T-helper 2 cell treated with Interferon-gamma antibody and Interleukin-4, amounts not matched to agents 5 μg/mL and 100 μg/mL, for 36 hours (primary cell): ENCODE data around the gene ANKS1B.

Experiments
- DNase-seq: peaks from one replicate; pipeline ENCODE4 v3.0.0; 2021; ENCODE audit warnings: low spot score
- H3K27ac Mint-ChIP-seq: one replicate; pipeline ENCODE4 v1.8.0; 2021; ENCODE audit warnings: mild to moderate bottlenecking, mixed read lengths
- H3K27me3 Mint-ChIP-seq: one replicate; pipeline ENCODE4 v1.8.0; 2021; ENCODE audit warnings: low read depth, mixed read lengths
- H3K36me3 Mint-ChIP-seq: one replicate; pipeline ENCODE4 v1.8.0; 2021; ENCODE audit warnings: low read depth, mixed read lengths
- H3K4me1 Mint-ChIP-seq: one replicate; pipeline ENCODE4 v1.8.0; 2021; ENCODE audit warnings: low read depth, mixed read lengths
- H3K4me3 Mint-ChIP-seq: one replicate; pipeline ENCODE4 v1.8.0; 2022; ENCODE audit warnings: mild to moderate bottlenecking, moderate library complexity, mixed read lengths
- H3K9me3 Mint-ChIP-seq: one replicate; pipeline ENCODE4 v1.8.0; 2021; ENCODE audit warnings: mixed read lengths

Gene ANKS1B

GRCh38 chr12:99192489-99192888 lies 792.2 kb downstream of the ANKS1B start:
- Mint-ChIP-seq H3K27me3 (no peaks in the 10 kb centered on the region), H3K4me3 (no peak overlapping the region), H3K4me1 (no peaks in the 10 kb centered on the region), H3K36me3 (no peaks in the 10 kb centered on the region), H3K9me3 (peaks cover 4% of the 10 kb centered on the region), H3K27ac (no peak overlapping the region)
- DNase-seq = no peak

DNA sequence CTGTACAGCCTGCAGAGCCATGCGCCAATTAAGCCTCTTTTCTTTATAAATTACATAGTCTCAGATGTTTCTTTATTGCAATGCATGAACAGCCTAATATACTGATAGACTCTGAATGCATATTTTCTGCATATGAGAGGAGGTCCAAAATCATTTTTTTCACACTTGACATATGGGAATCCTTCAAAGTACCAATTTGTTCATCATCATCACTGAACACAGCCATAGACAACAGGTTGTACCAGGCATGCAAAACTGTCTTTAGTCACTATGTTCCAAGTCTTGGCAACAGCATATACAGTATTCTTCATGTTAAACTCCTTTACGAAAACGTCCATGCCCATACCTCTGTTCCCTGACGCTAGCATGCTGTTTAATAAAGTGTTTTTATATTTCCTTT lies 807.9 kb downstream of the ANKS1B start:
- H3K9me3 Mint-ChIP-seq = no peaks in the 10 kb centered on the region
- no peaks in the 10 kb centered on the region for H3K4me1 Mint-ChIP-seq
- H3K36me3 Mint-ChIP-seq = no peaks in the 10 kb centered on the region
- H3K4me3 Mint-ChIP-seq = no peak overlapping the region
- no peak for DNase-seq
- no peaks in the 10 kb centered on the region for H3K27me3 Mint-ChIP-seq
- H3K27ac Mint-ChIP-seq = no peak overlapping the region

- Mint-ChIP-seq H3K4me1 (no peaks in the 10 kb centered on the region), H3K9me3 (no peaks in the 10 kb centered on the region), H3K27ac (no peak overlapping the region), H3K4me3 (no peak overlapping the region), H3K36me3 (no peaks in the 10 kb centered on the region), H3K27me3 (no peaks in the 10 kb centered on the region)
- DNase-seq = no peak
Observed at GRCh38 chr12:99170461-99170860, 814.3 kb downstream of the ANKS1B start.

GRCh38 chr12:99170037-99170436 lies 814.7 kb downstream of the ANKS1B start:
- Mint-ChIP-seq H3K9me3 (no peaks in the 10 kb centered on the region), H3K27me3 (no peaks in the 10 kb centered on the region), H3K36me3 (no peaks in the 10 kb centered on the region), H3K4me3 (no peak overlapping the region), H3K4me1 (no peaks in the 10 kb centered on the region), H3K27ac (no peak overlapping the region)
- no peak for DNase-seq

DNA sequence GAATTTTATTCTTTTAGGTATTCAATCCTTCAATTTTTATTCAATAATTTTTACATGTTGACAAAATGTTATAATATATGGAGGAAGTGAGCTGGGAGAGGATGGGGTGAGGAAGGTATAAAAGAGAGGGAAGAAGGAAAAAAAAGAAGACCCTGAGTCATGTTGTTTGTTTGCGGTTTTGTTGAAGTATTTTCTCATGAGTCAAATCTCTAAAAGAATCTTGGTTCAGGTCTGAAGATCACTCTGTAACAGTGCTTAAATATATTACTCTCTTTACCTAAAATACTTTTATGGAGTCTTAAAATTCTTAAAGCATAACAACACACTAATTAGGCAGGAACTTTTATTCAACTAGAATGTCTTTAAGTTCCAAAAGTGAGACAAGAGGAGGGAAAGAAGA lies 826.8 kb downstream of the ANKS1B start:
- H3K4me1 Mint-ChIP-seq = no peaks in the 10 kb centered on the region
- H3K27me3 Mint-ChIP-seq = no peaks in the 10 kb centered on the region
- no peak for DNase-seq
- H3K9me3 Mint-ChIP-seq = peaks cover 4% of the 10 kb centered on the region
- H3K27ac Mint-ChIP-seq = no peak overlapping the region
- no peak overlapping the region for H3K4me3 Mint-ChIP-seq
- no peaks in the 10 kb centered on the region for H3K36me3 Mint-ChIP-seq

DNA sequence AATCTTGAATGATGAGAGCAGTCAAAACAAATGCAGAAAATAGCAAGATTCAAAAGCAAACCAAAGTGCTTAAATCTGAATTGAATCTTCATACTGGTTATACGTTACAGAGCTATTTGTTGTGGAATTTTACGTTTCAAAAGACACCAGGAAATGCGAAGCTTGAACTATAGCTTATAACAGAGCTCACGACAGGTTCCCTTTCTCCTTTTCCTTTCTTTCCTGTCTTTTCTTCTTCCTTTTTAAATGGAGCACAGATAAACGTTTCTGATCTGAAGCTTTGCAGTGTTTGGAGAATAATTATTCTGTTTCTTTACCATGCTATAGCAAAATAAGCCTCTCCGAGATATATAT lies 829.8 kb downstream of the ANKS1B start:
- Mint-ChIP-seq H3K27me3 (no peaks in the 10 kb centered on the region), H3K4me1 (no peaks in the 10 kb centered on the region), H3K4me3 (no peak overlapping the region), H3K27ac (no peak overlapping the region), H3K36me3 (no peaks in the 10 kb centered on the region), H3K9me3 (no peaks in the 10 kb centered on the region)
- no peak for DNase-seq

GRCh38 chr12:99154216-99154982 lies 830.3 kb downstream of the ANKS1B start:
- H3K4me1 Mint-ChIP-seq = no peaks in the 10 kb centered on the region
- H3K9me3 Mint-ChIP-seq = no peaks in the 10 kb centered on the region
- no peaks in the 10 kb centered on the region for H3K27me3 Mint-ChIP-seq
- DNase-seq = no peak
- H3K27ac Mint-ChIP-seq = no peak overlapping the region
- no peak overlapping the region for H3K4me3 Mint-ChIP-seq
- H3K36me3 Mint-ChIP-seq = no peaks in the 10 kb centered on the region

GRCh38 chr12:99153293-99153692 lies 831.4 kb downstream of the ANKS1B start:
- Mint-ChIP-seq H3K4me1 (no peaks in the 10 kb centered on the region), H3K4me3 (no peak overlapping the region), H3K27me3 (no peaks in the 10 kb centered on the region), H3K36me3 (no peaks in the 10 kb centered on the region), H3K27ac (no peak overlapping the region), H3K9me3 (no peaks in the 10 kb centered on the region)
- DNase-seq = no peak

DNA sequence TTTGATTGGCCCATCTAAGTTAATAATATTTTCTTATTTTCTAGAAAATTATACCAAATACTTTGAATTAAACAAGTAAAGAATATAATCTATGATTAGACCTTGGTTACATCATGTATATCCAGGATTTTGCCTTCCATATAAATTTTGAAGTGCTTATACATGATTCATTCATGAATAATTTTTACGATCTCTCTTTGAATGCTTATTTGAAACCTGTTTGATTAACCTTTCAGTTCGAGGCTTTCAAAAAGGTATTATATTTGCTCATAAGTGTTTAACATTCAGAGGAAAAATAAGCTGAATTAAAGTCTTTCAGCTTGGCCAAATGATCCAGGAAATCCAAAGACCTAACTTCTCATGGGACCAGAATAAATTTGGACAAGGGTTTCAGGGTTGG lies 832.4 kb downstream of the ANKS1B start:
- Mint-ChIP-seq H3K9me3 (no peaks in the 10 kb centered on the region), H3K36me3 (no peaks in the 10 kb centered on the region), H3K4me3 (no peak overlapping the region), H3K27ac (no peak overlapping the region), H3K4me1 (no peaks in the 10 kb centered on the region), H3K27me3 (no peaks in the 10 kb centered on the region)
- no peak for DNase-seq

DNA sequence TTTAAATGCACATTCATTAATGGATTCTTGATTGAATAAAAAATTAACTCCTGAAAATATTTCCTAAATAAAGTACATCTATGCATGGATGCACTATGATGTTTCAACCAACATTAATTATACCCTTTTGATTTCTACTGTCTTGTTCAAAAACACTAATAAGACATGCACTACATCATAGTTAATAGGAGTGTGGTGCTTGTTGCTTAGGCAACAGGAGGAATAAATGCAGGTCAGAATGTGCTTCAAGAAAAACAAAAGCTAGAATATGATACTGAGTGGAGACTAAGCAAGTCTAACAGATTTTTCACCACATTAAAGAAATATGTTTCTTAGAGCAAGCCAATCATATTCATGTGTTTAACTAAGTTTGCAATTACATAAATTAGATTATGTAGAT lies 833.0 kb downstream of the ANKS1B start:
- Mint-ChIP-seq H3K9me3 (no peaks in the 10 kb centered on the region), H3K27ac (no peak overlapping the region), H3K36me3 (no peaks in the 10 kb centered on the region), H3K27me3 (no peaks in the 10 kb centered on the region), H3K4me3 (no peak overlapping the region), H3K4me1 (no peaks in the 10 kb centered on the region)
- no peak for DNase-seq

DNA sequence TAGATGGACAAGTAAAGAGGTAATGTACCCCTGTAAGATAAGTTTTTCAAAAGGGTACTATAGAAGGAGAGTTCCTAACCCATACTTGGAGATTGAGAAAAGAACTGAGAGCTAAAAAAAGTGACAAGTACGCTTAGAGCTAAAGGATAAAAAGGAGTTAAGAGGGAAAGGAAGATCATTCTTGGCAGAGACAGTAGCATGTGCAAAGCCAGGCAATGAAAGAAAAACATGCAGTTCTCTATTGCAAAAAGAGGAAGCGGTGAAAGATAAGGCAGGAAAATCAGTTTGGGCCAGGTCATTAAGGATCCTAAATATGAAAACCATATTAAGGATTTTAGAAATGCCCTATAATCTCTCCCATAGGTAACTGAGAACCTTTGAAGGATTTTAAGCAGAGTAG lies 837.6 kb downstream of the ANKS1B start:
- Mint-ChIP-seq H3K9me3 (peaks cover 2% of the 10 kb centered on the region), H3K27me3 (no peaks in the 10 kb centered on the region), H3K36me3 (no peaks in the 10 kb centered on the region), H3K4me3 (no peak overlapping the region), H3K27ac (no peak overlapping the region), H3K4me1 (no peaks in the 10 kb centered on the region)
- DNase-seq = no peak

DNA sequence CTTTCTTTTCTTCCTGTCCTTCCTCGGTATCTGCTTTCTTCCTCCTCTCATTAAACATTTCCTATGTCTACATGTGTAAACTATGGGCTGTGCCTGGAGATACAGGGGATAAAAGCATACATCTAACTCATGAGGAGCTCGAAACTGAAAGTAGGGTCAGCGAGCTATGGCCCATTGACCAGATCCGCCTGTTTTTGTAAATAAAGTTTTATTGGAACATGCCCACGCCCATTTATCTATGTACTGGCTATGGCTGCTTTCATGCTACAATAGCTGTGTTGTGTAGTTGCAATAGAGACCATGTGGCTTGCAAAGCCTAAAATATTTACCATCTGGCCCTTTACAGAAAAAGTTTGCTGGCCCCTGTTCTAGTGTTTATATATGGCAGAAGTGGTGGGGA lies 838.0 kb downstream of the ANKS1B start:
- Mint-ChIP-seq H3K36me3 (no peaks in the 10 kb centered on the region), H3K27me3 (no peaks in the 10 kb centered on the region), H3K4me3 (no peak overlapping the region), H3K27ac (no peak overlapping the region), H3K4me1 (no peaks in the 10 kb centered on the region), H3K9me3 (peaks cover 6% of the 10 kb centered on the region)
- DNase-seq = no peak

DNA sequence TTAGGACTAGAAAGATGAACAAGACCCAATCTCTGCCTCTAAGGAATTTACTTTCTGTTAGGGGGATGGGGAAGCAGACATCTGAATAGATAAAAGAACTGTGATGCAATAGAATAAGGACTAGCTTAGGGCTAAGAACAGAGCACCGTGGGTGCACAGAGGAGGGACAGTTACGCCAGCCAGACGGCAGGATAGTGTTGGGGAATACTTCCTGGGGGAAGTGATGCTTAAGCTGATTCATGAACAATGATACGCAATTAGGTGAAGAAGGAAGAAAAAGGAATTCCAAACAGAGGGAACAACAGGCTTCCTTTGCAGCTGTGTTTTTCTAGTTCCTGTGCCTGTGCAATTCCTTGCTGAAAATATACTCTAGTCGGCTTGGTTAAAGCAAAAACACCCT lies 838.6 kb downstream of the ANKS1B start:
- Mint-ChIP-seq H3K4me1 (no peaks in the 10 kb centered on the region), H3K27ac (no peak overlapping the region), H3K27me3 (no peaks in the 10 kb centered on the region), H3K4me3 (no peak overlapping the region), H3K36me3 (no peaks in the 10 kb centered on the region), H3K9me3 (peaks cover 7% of the 10 kb centered on the region)
- no peak for DNase-seq

- H3K27me3 Mint-ChIP-seq = no peaks in the 10 kb centered on the region
- no peak for DNase-seq
- peaks cover 7% of the 10 kb centered on the region for H3K9me3 Mint-ChIP-seq
Observed at GRCh38 chr12:99142651-99143050, 842.1 kb downstream of the ANKS1B start.

GRCh38 chr12:99140017-99140720 lies 844.6 kb downstream of the ANKS1B start:
- no peaks in the 10 kb centered on the region for H3K36me3 Mint-ChIP-seq
- no peaks in the 10 kb centered on the region for H3K27me3 Mint-ChIP-seq
- H3K9me3 Mint-ChIP-seq = peaks cover 7% of the 10 kb centered on the region
- H3K4me3 Mint-ChIP-seq = no peak overlapping the region
- H3K4me1 Mint-ChIP-seq = no peaks in the 10 kb centered on the region
- H3K27ac Mint-ChIP-seq = no peak overlapping the region
- no peak for DNase-seq

More at GRCh38 chr12:99142651-99143050, 842.1 kb downstream of the ANKS1B start:
- no peak overlapping the region for H3K27ac Mint-ChIP-seq
- no peaks in the 10 kb centered on the region for H3K4me1 Mint-ChIP-seq
- H3K4me3 Mint-ChIP-seq = no peak overlapping the region
- no peaks in the 10 kb centered on the region for H3K36me3 Mint-ChIP-seq
